Measurements from ENCODE around the gene CCDC77. TPM values are rescaled to one million over a fixed set of nuclear protein-coding genes. Genes with fewer than 3 reads are reported as not detected.

CCDC77 gene
- total RNA-seq, 2 donors from 2014 or later = 4.8 to 4.9 TPM

DNA sequence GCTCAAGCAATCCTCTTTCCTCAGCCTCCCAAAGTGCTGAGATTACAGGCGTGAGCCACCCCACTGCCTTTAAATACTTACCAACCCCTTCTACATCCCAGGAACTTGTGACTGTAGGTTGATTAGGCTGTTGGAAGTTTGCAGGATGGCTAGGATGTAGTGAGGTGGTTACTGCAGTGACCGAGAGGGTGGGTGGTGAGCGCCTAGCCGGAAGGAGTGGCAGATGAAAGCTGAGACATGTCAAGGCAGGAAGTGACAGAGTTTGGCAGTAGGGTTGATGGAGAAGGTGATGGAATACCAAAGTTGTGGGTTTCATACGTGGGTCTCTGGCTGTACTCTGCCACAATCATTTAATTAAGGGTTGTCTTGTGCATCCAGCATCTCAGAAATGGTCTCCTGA, 71.8 kb downstream of the CCDC77 start:
- no peak for DNase-seq (ENCODE audit: low spot score)
- intact Hi-C loops (cut with DNase I) = no loop called here

DNA sequence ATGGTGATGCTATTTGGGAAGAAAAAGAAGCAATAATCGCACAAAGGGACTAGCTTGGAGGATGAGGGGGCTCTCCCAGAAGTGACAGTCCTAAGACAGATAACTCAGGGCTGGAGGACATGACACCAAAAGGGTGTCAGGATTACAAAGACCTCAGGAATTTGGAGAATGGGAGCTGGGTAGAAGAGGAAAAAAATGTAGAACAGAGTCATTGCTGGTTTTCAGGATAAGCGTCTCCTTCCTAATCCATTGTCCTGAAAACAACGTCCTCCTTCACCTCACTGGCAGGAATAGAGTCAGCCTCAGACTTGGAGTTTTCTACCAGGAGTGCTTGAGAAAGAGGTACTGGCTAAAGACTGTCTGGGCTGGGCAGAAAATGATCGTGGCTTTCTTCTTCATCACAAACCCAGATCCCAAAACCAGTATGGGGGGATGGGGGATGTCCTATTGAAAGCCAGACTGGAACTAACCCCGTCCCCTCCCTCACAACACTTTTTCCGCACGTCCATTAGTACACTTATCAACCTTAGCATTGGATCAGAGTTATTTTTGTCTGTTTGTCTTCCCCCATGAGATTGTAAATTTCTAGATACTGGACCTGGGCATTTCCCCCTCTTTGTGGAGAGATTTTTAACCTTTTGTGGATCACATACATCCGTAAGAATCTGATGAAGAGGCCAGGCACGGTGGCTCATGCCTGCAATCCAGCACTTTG, 72.6 kb downstream of the CCDC77 start:
- intact Hi-C loops (cut with DNase I) = no loop called here
- DNase-seq (ENCODE audit: low spot score) = no peak

DNA sequence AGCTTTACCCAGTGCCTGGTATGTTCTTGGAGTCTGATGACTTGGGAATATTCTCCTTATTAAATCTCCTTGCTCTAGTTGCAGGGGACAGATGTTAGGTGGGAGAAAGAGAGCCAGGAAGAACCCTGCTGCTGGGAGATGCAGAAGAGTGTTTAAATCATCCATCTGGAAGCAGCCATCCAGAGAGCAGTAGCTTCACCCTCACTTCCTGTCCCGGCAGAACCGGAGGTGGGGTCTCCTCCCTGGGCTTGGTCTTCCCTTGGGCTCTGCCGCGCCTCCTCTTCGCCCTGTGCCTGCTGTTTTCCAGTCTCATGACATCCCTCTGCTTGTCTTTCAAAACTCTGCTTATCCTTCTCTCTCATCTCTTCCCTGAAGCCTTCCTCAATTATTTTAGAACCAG, 73.8 kb downstream of the CCDC77 start:
- DNase-seq (ENCODE audit: low spot score) = no peak
- intact Hi-C loops (cut with DNase I) = no loop called here

DNA sequence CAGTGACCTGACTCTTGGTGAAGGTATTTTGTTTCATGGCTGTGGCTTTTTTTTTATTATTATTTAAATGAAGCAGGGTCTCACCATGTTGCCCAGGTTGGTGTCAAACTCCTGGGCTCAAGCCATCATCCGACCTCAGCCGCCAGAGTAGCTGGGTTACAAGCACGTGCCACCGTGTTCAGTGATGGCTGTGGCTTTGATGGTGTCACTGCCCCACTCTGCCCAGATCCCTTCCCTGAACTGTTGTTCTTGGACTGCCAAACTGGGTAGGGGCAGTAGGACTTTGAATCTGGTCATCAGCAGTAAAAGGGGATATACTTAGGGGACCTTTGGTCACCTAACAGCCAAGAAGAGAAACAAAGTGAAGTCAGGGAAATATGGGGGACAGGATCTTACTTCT, 77.7 kb downstream of the CCDC77 start:
- no peak for DNase-seq (ENCODE audit: low spot score)
- intact Hi-C loops (cut with DNase I) = no loop called here

DNA sequence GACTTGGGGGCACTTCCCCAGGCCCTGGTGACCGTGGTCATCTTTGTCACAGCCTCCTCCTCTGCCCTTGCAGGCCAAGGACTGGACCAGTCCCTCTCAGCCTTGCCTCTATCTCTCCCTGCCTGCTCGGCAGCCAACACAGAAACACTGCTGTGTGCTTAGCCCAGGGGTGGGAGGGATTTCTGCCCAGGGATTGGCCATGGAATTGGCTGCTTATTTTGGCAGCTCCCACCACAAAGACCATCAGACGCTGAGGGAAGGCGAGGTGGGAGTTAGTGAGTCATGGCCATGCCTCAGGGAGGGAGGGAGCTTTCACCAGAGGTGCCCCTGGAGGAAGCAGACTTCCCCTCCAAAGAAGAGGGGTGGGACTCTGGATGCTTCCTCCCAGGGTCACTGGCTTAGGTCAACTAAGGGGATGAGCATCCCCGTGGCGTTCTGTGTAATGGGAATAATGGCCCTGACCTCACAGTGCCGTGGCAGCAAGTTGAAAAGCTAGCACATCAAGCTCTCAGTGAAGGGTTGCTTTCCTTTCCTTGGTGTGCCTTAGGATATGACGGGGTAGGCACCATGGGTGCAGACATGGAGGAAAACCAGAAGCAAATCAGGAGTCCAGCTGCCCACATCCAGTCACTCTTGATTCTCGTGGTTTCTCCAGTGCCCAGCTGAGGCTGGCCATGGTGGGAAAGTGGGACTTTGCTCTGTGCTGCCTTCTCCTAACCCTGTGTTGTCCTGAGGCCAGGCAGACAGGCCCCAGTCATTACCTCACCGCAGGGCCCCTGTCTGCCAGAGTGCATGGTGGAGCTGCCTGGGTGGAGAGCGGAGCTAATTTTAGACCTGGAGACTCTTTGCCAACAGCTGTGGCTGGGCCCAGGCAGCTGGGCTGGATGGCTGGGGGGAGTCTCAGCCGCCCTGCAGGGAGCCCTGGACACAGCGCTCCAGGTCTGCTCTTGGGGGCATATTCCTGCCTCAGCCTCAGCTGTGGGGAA, 79.7 kb downstream of the CCDC77 start:
- DNase-seq (ENCODE audit: low spot score) = peak; percentile 87
- intact Hi-C loops (cut with DNase I) = no loop called here

DNA sequence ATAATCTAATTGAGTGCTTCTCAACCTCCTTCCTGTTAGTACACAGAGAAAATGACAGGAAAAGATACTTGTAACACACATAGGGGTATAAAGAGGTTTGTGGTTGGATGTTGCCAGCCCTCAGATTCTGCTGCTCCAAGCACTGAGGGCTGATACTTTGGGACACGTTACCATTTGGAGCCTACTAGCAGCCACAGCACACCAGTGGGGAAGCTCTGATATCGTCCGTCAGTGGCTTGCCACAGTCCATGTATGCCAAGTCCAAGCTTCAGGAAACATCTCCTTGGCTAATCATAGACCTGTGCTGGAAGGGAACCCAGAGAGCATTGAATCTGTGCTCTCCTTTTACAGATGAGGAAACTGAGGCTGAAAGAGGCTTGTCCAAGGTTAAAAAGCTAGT, 80.6 kb downstream of the CCDC77 start:
- DNase-seq (ENCODE audit: low spot score) = no peak
- intact Hi-C loops (cut with DNase I) = loop anchor here in 1 of 2 donors (1.0 kb wide), 1 partner anchor 20 kb away; no protein-coding TSS in a partner anchor

DNA sequence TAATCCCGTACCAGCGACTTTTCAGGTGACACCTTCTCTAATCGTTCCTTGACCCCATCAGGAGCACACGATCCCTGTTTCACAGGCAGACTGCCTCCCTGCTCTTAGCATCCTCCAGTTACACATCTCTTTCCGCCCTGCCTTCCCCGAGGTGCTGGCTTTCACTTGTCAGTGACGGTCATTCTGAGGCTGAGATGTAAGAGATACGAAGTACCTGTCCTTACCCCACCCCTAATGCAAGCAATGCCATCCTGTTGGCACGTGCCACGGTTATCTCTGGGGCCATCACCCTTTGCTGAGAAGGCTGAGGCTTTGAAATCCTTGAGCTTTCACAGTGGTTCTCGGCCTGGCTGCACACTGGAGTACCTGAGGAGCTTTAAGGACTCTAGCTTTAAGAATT, 82.7 kb downstream of the CCDC77 start:
- intact Hi-C loops (cut with DNase I) = no loop called here
- no peak for DNase-seq (ENCODE audit: low spot score)

DNA sequence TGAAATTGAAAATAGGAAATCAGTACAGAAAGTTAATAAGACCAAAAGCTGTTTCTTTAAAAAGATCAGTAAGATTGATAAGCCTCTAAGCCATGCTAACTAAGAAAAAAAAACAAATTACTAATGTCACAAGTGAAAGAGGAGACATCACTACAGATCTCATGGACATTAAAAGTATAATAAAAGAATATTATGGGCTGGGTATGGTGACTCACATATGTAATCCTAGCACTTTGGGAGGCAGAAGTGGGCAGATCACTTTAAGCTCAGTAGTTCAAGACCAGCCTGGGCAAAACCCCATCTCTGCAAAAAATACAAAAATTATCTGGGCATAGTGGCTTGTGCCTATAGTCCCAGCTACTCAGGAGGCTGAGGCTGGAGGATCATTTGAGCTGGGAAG, 88.8 kb downstream of the CCDC77 start:
- intact Hi-C loops (cut with DNase I) = no loop called here
- DNase-seq (ENCODE audit: low spot score) = no peak

Other genes with a start within 250 kb of the CCDC77 start
- gene SLC6A12, start 187.5 kb upstream of the CCDC77 start, total RNA-seq = 1 to 10 TPM in 1 of 2 donors, under 1 TPM in 1; 1.00 to 1.0 TPM
- gene SLC6A13, start 138.8 kb upstream of the CCDC77 start, total RNA-seq = not detected
- gene KDM5A, start 12.3 kb upstream of the CCDC77 start, total RNA-seq = 10 to 100 TPM; 48.1 to 50.1 TPM
- 1 to 10 TPM; 3.5 to 5.0 TPM for gene B4GALNT3, start 58.3 kb downstream of the CCDC77 start, total RNA-seq

Measured in posterior vena cava (tissue), 2 donors.